CD4-positive, alpha-beta T cell treated with Interleukin-10 for 1 hour (primary cell): ENCODE data around the gene RLBP1.
A peak's percentile ranks its signal among the peaks of the same experiment; 100 is the strongest.
"Not testable (repeated sequence)": the region's sequence is repeated elsewhere in the genome, so short reads cannot be mapped to it uniquely, and the experiment has no call there.

Experiments used
- DNase-seq: peaks from one replicate; pipeline ENCODE4 v3.0.0-alpha.2; 2020

The RLBP1 gene

DNA sequence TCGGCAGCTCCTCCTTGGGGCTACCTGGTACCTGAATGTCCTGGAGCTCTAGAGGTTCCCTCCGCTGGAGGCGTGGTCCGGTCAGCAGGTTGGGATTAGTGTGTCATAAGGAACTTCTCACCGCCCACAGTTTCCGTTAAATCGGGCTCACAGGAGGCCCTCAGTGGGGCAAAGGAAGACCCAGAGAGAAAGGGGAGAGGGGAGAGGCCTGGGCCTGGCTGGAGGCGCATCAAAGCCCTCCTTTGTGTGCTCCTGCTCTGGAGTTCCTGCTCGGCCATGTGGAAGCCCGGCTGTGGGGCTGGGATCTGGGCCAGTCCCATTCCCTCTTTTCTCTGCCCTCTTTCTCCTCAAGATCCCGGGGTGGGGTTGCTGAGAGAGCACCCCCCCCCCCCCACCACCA lies at the start of gene RLBP1:
Gene RLBP1, minus strand, starts transcription at position 37 of the 400 bp plus-strand sequence. CDS start 2,604 bp downstream, outside the sequence.
- no peak for DNase-seq

DNA sequence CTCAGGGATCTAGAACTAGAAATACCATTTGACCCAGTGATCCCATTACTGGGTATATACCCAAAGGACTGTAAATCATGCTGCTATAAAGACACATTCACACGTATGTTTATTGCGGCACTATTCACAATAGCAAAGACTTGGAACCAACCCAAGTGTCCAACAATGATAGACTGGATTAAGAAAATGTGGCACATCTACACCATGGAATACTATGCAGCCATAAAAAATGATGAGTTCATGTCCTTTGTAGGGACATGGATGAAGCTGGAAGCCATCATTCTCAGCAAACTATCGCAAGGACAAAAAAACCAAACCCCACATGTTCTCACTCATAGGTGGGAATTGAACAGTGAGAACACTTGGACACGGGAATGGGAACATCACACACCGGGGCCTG lies 28.8 kb upstream of the RLBP1 start:
- not testable (repeated sequence) for DNase-seq

DNA sequence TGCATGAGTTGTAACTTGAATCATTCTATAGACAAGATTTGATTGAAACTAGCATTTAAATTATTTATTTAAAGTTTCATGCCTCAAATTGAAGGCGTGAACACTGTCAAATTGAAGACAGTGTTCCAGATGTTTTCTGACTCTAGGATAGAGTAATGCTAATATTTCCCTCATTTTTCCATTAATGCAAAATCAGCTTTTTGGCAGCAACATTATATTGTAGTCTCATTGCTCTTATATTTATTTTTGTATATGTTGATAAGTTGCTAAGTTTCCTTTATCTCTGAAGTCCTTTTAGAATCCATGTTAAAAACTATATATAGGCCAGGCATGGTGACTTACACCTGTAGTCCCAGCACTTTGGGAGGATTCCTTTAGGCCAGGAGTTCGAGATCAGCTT lies 27.2 kb upstream of the RLBP1 start:
- no peak for DNase-seq

DNA sequence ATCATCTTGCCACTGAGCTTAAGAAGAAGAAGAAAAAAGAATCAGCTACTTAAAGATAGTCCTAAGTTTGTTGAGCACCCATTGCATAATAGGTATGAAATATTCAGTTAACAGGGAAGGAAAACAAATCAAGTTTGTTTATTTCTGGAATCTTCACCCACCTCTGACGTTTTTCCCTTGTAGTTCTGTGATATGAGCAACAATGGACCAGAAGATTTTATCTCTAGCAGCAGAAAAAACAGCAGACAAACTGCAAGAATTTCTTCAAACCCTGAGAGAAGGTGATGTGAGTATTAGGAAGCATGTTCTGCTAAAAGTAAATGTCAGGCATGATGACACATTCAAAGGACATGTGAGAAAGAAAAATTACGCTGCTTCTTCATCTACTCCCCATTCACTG lies 26.1 kb upstream of the RLBP1 start:
- DNase-seq: no peak

DNA sequence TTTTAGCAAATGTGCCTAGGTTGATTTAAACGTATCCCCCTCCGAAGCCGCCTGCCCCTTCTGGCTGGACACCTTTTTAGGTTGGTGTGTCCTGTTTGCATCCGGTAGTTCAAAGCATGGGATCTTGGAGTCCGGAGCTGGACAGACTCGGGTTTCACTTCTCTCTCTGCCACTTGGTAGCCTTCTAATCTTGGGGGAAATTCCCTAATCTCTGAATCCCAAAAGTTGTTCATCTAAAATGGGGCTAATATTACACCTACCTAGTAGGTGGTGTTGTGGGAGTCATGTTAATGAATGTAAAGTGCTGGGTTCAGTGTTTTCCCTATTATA lies 23.2 kb upstream of the RLBP1 start:
- DNase-seq: no peak

DNA sequence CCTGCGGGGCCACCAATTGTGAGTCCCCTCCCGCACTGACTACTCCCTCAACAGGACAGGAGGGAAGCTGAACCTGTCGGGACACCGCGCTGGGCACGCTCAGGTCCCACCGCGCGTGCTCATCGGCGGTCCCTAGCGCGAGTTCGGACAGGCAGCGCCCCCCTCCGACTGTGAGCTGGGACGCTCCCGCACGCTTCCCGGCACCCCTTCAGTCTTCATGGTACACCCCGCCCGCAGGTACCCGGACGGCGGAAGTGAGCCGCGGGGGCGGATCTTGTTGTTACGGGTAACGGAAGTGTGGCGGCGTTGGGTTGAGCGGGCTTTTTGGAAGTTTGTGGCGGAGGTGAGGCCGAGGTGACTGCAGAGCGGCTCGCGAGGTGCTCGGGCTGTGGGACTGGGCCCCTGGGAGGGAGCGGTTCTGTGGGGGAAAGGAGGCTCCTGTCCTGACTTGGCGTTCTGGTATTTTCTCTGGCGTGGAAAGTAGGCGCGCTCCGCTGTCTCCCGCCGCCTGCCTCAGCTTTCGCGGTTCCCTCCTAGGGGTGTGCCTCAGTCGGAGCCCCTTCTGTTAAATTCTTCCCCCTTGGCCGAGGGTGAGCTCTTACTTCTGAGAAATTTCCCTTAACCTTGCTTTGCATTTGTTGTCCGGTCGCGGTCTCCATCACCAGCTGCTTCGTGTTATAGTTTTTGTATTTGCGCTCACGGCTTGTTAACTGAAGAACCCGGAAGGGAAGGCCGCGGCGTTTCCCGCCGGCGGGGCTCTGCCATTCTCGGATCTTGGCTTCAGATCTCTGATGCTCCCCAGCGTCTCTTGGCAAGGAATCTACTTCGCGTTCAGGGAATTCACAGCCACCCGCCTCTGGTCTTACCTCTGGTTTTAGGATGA lies 22.6 kb upstream of the RLBP1 start, which contains the start of gene FANCI:
Gene FANCI, plus strand, starts transcription at position 289 of the 883 bp plus-strand sequence. CDS start 3,669 bp downstream, outside the sequence.
- DNase-seq: peak; percentile 97

DNA sequence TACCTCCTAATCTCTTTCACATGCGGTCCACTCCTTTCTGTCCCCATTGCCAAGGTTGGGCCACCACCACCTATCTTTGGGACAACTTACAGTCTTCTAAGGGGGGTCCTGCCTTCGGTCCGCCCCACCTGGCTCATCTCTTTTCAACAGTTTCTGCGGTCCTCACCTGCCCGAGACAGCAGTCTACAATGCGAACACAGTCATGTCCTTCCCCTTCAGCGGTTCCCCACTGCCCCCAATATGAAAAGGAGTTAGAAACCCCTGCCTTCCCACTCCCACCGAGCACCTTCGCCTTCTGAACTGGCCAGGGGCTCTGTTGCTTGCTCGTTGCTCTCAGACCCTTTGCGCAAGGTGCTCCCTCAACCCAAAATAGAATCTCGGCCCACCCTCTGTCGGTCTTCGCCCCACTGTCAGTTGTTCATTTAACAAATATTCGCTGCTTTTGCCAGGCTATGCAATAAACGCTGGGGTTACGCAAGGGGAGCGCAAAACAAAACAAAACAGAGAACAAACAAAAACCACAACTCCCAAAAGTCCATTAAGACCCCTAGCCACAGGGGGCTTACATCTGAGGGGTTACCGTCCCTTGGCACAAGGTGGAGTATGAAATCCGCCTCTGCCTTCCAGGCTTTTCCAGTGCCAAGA lies 21.8 kb upstream of the RLBP1 start:
- no peak for DNase-seq

DNA sequence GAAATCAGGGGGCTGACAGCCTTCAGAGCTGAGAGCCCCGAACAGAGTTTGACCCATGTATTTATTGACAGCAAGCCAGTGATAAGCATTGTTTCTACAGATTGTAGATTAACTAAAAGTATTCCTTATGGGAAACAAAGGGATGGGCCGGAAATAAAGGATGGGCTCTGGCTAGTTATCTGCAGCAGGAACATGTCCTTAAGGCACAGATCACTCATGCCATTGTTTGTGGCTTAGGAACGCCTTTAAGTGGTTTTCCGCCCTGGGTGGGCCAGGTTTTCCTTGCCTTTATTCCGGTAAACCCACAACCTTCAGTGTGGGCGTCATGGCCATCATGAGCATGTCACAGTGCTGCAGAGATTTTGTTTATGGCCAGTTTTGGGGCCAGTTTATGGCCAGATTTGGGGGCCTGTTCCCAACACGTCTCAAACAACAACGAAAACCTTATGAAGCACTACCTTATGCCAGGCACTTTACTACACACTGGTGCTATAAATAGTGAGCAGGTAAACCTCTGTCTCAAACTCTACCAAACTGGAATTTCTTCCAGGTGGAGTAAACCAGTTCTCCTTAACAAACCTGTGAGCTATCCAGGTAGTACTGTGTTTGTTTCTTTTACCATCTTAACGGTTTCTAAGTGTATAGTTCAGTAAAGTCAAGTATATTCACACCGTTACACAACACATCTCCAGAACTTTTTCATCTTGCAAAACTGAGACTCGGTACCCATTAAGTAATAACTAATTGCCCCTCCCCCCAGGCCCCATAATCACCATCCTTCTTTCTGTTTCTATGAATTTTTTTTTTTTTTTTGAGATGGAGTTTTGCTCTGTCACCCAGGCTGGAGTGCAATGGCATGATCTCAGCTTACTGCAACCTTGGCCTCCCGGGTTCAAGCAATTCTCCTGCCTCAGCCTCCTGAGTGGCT lies 18.8 kb upstream of the RLBP1 start:
- not testable (repeated sequence) for DNase-seq

DNA sequence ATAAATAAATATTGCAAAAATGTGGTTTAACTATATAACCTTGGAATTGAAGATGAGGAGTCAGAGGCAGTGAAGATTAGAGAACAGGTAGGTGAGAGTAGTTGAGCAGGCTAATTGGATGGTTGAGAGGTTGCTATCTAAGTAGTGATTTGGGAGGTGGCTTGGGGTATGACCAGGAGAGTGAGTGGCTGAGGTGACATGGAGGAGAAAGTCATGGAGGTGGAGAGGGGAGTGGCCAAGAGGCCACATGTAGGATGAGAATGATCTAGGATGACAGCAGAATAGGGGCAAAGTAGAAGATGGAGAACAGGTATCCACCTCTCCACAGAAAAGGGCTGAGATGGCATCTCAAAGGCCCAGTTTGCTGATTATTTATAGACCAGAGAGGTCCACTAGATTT lies 10.5 kb upstream of the RLBP1 start:
- DNase-seq: no peak

DNA sequence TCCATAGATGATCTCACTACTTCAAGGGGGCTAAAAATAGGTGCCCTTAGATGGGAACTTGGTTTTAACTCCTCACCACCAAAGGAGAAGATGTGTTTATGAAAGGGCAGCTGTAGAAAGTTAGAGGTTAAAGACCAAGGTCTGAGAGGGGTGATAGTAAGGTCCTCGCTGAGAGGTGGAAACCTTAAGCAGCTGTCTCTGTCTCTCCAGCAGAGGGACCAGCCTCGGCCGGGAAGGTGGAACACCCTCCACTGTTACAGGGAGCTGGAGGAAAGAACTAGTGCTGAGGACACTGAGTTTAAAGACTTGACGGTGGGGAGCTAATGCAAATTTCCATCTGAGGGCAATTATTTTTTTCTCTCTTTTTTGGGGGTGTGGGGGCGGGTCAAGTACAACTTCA lies 8.9 kb upstream of the RLBP1 start:
- no peak for DNase-seq

DNA sequence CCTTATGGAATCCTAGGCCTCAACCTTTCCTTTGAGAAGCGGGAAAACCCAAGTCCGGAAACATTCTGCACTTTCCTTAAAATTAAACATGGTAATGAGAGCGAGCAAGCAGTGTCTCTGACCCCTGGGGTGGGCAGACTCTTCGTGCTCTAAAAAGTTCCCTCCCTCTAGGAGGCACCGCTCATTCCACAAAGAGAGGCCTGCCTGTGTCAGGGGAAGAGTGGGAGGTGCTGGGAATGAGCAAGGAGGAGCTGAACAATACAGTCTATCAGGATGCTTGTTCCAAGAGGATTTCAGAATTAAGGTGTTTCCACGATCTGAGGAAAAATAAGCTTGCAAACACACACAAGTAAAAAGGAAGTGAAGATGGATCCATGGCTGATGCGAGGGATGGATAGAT lies 6.0 kb upstream of the RLBP1 start:
- DNase-seq: no peak

DNA sequence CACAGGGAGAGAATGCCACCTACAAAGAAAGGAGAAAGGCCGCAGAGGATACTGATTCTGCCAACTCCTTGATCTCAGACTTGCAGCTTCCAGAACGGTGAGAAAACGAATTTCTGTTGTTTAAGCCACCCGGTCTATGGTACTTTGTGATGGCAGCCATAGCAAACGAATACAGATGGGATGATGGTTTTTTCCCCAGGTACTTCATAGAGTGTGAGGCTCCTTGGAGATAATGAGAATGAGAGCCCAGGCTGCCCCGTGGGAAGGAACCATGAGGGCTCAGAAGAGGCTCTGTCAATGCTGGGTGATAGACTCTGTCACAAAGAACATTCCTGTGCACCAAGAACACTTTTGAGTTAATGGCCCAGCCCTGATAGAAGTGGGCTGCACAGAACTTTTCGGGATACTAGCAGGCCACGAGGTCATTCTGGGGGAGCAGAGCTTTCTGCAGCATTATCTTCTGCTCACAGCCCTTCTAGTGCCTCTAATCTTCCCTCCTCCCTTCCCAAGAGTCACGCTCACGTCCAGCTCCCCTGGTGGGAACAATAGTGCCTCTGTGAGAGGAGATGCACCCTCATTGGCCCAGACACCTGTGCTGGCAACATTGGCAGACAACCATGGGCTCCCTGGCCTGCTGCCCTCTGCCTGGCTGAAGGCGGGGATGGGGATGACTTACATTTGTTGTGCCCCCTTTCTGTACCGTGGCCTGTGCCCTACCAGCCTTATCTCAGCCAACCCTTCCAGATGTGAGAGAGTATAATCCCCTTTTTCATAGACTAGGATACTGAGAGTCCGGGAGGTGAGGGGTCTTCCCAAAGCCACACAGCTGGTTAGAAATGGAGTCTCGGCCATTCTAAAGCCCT lies 5.2 kb upstream of the RLBP1 start:
- no peak for DNase-seq

DNA sequence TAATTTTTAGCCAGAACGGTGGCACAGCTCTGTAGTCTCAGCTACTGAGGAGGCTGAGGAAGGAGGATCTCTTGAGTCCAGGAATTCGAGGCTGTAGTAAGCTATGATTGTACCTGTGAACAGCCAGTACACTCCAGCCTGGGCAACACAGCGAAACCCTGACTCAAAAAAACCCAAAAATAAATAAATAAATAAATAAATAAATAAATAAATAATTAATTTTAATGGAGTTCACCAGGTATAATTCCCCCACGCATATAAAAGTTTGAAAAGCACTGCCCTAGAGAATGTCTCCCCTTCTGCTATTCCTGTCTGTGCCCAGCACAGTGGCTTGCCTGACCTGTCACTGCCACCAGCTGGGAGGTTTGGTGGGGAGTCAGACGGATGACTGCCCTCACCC lies 4.2 kb upstream of the RLBP1 start:
- no peak for DNase-seq

DNA sequence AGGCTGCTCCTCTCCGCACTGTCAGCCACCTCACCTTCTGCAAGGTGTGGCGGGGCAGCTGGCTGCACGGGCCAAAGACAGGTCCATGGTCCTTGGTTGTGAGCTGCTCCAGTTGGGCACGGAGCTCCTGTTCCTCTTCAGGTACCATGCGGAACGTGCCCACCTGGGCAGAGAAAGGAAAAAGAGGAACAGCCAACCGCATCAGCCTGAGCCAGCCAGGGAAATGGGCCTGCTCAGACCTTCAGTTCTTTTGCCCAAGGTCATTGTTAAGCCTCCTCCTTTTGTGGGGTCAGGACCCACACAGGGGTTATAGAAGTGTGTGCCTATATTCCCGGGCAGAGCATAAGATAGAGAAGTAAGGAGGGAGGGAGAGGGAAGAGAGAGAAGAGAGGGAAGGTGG lies 2.8 kb downstream of the RLBP1 start:
- DNase-seq: no peak

DNA sequence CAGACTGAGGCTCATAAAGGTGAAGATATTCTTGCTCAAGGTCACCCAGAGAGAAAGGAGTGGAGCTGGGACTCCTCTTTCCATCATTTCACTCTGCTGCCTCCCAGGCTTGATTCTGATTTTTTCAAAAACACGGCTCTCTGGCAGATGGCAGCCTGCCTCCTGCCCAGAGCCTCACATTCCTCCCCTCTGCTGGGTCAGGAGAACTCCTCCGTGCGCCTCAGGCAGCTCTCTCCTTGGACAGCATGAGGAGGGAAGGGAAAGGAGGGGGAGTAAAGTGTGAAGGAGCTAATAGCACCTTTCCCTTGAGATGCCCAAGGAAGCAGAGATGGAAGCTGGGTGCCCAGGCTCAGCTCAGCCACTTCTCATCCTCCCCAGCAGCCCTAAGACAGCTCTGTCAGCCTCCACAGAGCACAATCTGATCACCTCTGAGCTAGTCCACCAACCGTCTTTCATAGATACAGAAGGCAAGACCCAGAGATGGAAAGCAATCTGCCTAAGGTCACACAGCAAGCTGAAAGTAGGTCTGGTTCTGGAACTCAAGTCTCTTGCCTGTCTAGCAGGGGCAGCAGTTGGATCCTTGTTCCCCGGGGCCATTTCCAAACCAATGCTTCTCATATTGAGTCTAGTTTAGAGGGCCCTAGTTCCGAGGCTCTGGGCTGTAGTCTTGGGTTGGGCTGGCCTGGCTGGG lies 3.5 kb downstream of the RLBP1 start:
- no peak for DNase-seq

DNA sequence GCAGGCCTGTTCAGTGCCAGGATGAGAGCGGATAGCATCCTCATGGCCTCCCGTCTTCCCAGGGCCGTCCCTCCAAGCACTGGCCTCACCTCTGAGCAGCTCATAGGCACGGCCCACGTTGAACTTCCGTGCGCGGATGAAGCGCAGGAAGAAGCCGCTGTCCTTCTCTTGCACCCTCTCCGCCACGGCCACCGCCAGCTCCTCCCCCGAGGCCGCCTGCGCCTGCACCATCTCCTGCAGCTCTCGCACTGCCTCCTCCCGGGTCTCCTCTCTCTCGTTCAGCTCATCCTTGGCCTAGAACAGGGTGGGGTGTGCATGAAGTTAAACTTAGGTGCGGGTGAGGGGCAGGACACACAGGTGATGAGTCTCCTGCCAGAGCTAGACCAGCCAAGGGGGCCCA lies 4.3 kb downstream of the RLBP1 start:
- DNase-seq: no peak

DNA sequence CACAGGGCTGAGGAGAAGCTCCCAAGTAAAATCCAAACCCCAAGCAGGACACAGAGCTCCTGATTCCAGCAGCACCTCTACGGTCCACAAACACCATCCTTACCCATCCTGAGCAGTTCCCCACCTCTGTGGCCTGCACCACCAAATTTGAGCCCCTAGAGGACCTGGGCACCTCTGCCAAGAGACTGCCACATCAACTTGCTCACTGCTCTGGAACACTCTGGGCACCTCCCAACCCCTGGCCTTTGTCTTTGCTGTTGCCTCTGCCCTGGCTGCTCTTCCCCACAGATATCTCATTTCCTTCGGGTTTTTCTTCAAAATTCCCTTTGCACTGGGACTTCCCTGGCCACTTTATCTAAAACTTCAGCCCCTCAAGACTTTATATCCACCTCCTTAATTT lies 5.8 kb downstream of the RLBP1 start:
- DNase-seq: no peak

DNA sequence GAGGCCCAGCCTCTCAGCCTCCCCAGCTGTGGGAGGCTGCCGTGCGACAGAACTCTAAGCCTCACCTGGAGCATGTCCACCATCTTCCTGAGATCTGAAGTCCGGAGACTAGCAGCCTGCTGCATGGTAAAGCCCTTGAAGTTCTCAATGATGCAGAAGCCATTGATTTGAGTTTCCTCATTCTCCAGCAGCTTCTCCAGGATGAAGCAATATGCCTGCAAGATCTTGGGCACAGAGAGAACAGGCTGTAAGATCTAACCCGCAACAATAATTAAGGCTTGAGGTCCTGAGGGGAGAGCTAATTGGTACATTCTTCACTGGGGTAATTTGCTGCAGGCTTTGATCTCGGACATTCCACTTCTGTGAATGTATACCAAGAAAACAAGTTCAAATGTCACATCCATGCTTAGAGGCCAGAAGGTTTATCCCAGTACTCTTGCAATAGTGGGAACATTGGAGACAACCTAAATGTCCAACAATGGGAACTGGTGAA lies 9.7 kb downstream of the RLBP1 start:
- no peak for DNase-seq

DNA sequence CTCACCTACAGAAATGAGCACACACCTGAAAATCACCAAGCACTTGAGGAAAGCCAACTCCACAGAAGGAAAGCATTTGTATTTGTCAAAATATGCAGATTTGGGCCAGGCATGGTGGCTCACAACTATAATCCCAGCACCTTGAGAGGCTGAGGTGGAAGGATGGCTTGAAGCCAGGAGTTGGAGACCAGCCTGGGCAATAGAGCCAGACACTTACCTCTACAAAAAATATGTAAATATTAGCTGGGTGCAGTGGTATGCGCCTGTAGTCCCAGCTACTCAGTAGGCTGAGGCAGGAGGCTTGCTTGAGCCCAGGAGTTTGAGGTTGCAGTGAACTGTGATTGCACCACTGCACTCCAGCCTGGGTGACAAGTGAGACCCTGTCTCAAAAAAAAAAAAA lies 12.3 kb downstream of the RLBP1 start:
- DNase-seq: no peak

DNA sequence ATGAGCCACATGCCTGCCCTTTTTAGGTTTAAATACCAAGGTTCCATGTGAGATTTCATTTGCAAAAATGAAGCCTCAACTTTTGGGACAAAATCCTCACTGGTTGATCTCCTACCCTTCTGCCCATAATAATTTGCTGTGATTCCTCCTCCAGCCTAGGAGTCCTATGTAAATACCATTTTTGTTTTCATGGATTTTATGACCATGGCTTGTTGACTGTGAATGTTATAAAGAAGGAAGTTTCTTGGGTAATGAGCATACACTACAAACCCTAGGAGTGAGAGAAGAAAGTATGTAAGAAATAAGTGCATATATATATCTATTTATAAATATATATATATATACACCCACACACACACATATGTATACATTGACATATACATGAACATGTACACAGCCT lies 13.1 kb downstream of the RLBP1 start:
- no peak for DNase-seq

DNA sequence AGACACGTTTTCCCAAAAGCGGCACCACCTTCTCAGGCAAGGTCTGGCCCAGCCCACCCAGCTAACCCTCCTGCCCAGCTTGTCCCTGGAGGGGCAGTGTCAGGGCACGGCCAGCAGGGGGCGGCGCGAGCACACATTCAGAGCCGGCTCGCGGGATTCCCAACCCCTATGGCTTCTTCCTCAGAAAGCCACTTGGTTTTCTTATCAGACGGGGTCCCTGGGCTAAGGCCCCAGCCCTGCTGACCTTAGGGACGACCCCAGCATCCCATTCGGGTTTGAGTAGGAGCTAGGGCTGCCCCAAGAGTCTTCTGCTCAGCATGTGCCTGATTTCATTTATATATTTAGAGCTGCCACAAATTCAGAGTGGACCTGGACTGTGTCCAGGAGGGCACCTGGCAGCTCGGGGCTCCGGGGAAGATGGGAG lies 14.5 kb downstream of the RLBP1 start:
- peak; percentile 71 for DNase-seq
